Amygdala (tissue), 56 donors: Measurements from ENCODE around the gene FOSB.

ENCODE experiments used
- DNase-seq, 56 donors: peaks; one replicate each; lab custom pipeline; 2025; lab: John Stamatoyannopoulos, UW

Gene FOSB

GRCh38 chr19:45515807-45516401 lies 48.1 kb downstream of the FOSB start:
- DNase-seq: no peak

- no peak for DNase-seq
These were observed 49.4 kb downstream of the FOSB start for GRCh38 chr19:45517238-45517637.

GRCh38 chr19:45517641-45518468 lies 50.1 kb downstream of the FOSB start:
- DNase-seq: no peak

- no peak for DNase-seq
These were observed 50.7 kb downstream of the FOSB start for GRCh38 chr19:45518469-45518826.

GRCh38 chr19:45522010-45522941 lies 54.5 kb downstream of the FOSB start:
- DNase-seq: no peak

GRCh38 chr19:45523642-45524256 lies 56.0 kb downstream of the FOSB start:
- peak in 52 of 56 donors; percentile 14 to 88 (median 63) for DNase-seq

- peak in 20 of 56 donors; percentile 7 to 64 (median 28) for DNase-seq
These were observed 56.9 kb downstream of the FOSB start for GRCh38 chr19:45524575-45525129.
